ENCODE data around the gene ACE. TPM values are rescaled to one million over a fixed set of nuclear protein-coding genes. Genes with fewer than 3 reads are reported as not detected.

ACE gene
- total RNA-seq, 1 donor from 2014 or later: not detected

GRCh38 chr17:63505341-63505740 is 28.5 kb downstream of the ACE start:
- Mint-ChIP-seq H3K27ac (no peak overlapping the region), H3K36me3 (ENCODE audit: low read depth) (no peaks in the 10 kb centered on the region), H3K27me3 (ENCODE audit: low read depth) (peaks cover 20% of the 10 kb centered on the region), H3K4me3 (ENCODE audit: low read depth) (no peak overlapping the region), H3K4me1 (ENCODE audit: low read depth) (no peaks in the 10 kb centered on the region), H3K9me3 (peaks cover 18% of the 10 kb centered on the region)
- intact Hi-C loops (cut with micrococcal nuclease): no loop called here
- no peak for DNase-seq (ENCODE audit: low spot score)

DNA sequence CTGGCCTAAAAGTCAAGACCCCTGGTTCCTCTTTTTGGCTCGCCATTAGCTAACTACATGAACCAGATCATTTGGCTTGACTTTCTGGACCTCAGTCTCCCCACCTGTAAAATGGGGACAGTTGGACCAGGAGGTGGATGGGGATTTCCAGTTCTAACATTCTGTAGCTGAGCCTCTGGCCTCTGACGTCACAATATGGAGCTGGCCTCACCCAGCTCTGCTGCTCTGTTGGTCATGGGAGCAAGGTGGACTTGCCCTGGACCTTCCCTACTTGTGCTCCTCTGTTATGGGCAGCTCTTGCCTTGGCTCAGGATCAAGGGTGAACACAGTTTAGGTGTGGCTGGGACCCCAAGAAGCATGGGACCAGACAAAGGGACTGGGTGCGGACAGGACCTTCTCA is 29.8 kb downstream of the ACE start:
- H3K36me3 Mint-ChIP-seq (ENCODE audit: low read depth): no peaks in the 10 kb centered on the region
- DNase-seq (ENCODE audit: low spot score): no peak
- intact Hi-C loops (cut with micrococcal nuclease): no loop called here

GRCh38 chr17:63511331-63511730 is 34.5 kb downstream of the ACE start:
- peaks cover 6% of the 10 kb centered on the region for H3K27me3 Mint-ChIP-seq (ENCODE audit: low read depth)
- no peak overlapping the region for H3K27ac Mint-ChIP-seq
- H3K36me3 Mint-ChIP-seq (ENCODE audit: low read depth): no peaks in the 10 kb centered on the region
- intact Hi-C loops (cut with micrococcal nuclease): no loop called here
- H3K9me3 Mint-ChIP-seq: peaks cover 8% of the 10 kb centered on the region
- no peak for DNase-seq (ENCODE audit: low spot score)
- H3K4me1 Mint-ChIP-seq (ENCODE audit: low read depth): no peaks in the 10 kb centered on the region
- no peak overlapping the region for H3K4me3 Mint-ChIP-seq (ENCODE audit: low read depth)

More for the DNA sequence above, 29.8 kb downstream of the ACE start:
- Mint-ChIP-seq H3K4me1 (ENCODE audit: low read depth) (no peaks in the 10 kb centered on the region), H3K9me3 (peaks cover 18% of the 10 kb centered on the region), H3K27me3 (ENCODE audit: low read depth) (peaks cover 11% of the 10 kb centered on the region), H3K4me3 (ENCODE audit: low read depth) (no peak overlapping the region), H3K27ac (no peak overlapping the region)

DNA sequence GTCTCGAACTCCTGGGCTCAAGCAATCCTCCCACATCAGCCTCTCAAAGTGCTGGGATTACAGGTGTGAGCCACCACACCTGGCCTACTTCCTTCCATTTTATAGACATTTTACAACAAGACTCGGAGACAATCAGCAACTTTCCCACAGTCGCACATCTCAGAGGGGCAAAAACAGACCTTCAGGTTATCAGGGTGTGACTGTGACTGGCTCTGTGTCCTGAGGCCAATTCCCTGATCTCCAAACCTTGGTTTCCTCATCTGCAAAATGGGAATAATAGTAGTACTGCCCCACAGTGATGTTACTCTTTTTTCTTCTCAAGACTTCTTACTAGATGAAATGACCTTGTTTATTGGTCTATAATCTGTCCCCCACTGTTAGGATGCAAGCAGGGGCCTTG is 35.5 kb downstream of the ACE start:
- Mint-ChIP-seq H3K36me3 (ENCODE audit: low read depth) (no peaks in the 10 kb centered on the region), H3K4me3 (ENCODE audit: low read depth) (no peak overlapping the region), H3K27me3 (ENCODE audit: low read depth) (peaks cover 9% of the 10 kb centered on the region), H3K9me3 (peaks cover under 1% of the 10 kb centered on the region), H3K4me1 (ENCODE audit: low read depth) (peaks cover 7% of the 10 kb centered on the region), H3K27ac (no peak overlapping the region)
- no peak for DNase-seq (ENCODE audit: low spot score)
- intact Hi-C loops (cut with micrococcal nuclease): no loop called here

DNA sequence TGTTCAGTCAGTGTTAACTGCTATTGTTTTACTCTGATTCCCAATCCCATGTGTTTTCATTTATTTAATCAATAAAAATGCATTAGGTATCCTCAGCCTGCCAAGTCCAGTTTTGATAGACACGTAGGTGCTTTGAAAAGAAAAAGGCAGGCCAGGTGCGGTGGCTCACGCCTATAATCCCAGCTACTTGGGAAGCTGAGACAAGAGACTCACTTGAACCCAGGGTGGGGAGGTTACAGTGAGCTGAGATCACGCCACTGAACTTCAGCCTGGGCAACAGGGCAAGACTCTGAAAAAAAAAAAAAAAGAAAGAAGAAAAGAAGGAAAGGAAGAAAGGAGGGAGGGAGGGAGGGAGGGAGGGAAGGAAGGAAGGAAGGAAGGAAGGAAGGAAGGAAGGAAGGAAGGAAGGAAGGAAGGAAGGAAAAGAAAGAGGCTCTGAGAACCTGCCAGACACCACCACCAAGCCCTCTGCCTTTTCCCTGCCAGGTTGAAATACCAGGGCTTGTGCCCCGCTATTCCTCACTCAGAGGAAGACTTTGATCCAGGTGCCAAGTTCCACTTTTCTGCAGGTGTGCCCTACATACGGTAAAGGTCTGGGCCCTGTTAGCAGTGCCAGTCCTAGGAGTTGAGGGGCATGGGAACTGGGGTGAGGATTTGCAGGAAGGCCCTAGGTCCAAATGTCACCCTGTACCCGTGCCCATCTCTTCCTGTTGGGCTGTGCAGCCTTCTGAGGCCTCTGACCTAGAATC is 36.2 kb downstream of the ACE start:
- no peak overlapping the region for H3K27ac Mint-ChIP-seq
- H3K9me3 Mint-ChIP-seq: no peaks in the 10 kb centered on the region
- no peak overlapping the region for H3K4me3 Mint-ChIP-seq (ENCODE audit: low read depth)
- peaks cover 8% of the 10 kb centered on the region for H3K4me1 Mint-ChIP-seq (ENCODE audit: low read depth)
- H3K27me3 Mint-ChIP-seq (ENCODE audit: low read depth): peaks cover 9% of the 10 kb centered on the region
- no peaks in the 10 kb centered on the region for H3K36me3 Mint-ChIP-seq (ENCODE audit: low read depth)
- DNase-seq (ENCODE audit: low spot score): no peak
- intact Hi-C loops (cut with micrococcal nuclease): no loop called here

DNA sequence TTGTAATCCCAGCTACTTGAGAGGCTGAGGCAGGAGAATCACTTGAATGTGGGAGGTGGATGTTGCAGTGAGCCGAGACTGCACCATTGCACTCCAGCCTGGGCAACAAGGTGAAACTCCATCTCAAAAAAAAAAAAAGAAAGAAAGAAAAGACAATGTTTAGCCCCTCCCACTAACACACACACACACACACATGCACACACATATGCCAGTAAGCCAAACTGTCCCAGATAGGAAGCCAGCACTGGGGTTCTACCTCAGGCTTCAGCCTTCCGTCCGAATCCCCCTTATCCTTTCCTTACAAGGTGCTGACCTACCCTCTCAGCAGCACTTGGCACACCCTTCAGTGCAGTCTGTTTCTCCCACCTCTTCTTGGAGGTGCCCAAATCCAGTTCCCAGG is 37.6 kb downstream of the ACE start:
- Mint-ChIP-seq H3K4me3 (ENCODE audit: low read depth) (no peak overlapping the region), H3K4me1 (ENCODE audit: low read depth) (peaks cover 8% of the 10 kb centered on the region), H3K27me3 (ENCODE audit: low read depth) (peaks cover 9% of the 10 kb centered on the region)

DNA sequence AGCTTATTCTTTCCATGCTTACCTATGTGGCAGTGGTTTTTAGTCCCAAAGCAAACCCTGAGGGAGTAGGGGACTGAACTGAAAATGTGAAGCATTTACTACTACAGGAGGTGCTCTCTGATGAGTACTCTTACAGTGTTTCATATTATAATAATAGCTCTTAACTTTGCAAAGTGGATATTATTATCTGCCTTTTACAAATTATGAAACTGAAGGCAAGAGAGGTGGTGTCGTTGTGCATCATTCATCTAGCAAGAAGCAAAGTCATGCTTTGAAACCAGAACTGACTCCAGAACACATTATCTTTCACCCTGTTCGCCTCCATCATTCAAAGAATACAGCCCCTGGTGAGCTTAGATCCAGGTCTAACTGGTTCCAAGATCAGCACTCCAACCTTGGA is 38.1 kb downstream of the ACE start:
- Mint-ChIP-seq H3K9me3 (no peaks in the 10 kb centered on the region), H3K27ac (no peak overlapping the region), H3K4me3 (ENCODE audit: low read depth) (no peak overlapping the region), H3K4me1 (ENCODE audit: low read depth) (peaks cover 8% of the 10 kb centered on the region), H3K27me3 (ENCODE audit: low read depth) (peaks cover 9% of the 10 kb centered on the region), H3K36me3 (ENCODE audit: low read depth) (no peaks in the 10 kb centered on the region)
- intact Hi-C loops (cut with micrococcal nuclease): no loop called here
- no peak for DNase-seq (ENCODE audit: low spot score)

More for the DNA sequence above, 37.6 kb downstream of the ACE start:
- H3K36me3 Mint-ChIP-seq (ENCODE audit: low read depth): no peaks in the 10 kb centered on the region
- H3K9me3 Mint-ChIP-seq: no peaks in the 10 kb centered on the region
- no peak overlapping the region for H3K27ac Mint-ChIP-seq
- DNase-seq (ENCODE audit: low spot score): no peak
- intact Hi-C loops (cut with micrococcal nuclease): no loop called here

DNA sequence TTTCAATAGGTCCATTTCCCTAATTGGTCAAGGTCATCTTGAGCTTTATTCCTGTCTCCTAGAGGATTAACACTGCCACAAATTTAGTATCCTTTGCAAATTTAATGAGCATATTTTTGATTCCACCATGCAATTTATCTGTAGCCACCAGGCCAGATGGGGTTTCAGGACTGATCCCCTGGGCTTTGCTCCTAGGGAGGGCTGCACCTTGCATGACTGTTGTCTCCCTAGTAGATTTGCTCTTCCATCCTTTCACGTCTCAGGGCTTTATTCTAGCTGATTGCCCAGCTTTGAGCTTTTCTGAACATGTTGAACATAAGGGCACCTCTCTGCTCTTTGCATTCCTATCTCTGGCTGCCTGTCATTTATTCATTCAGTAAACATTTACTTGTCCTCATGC is 38.6 kb downstream of the ACE start:
- H3K4me1 Mint-ChIP-seq (ENCODE audit: low read depth): peaks cover 8% of the 10 kb centered on the region
- peaks cover 9% of the 10 kb centered on the region for H3K27me3 Mint-ChIP-seq (ENCODE audit: low read depth)
- no peak overlapping the region for H3K4me3 Mint-ChIP-seq (ENCODE audit: low read depth)
- H3K36me3 Mint-ChIP-seq (ENCODE audit: low read depth): no peaks in the 10 kb centered on the region
- H3K27ac Mint-ChIP-seq: no peak overlapping the region
- DNase-seq (ENCODE audit: low spot score): no peak
- intact Hi-C loops (cut with micrococcal nuclease): no loop called here
- no peaks in the 10 kb centered on the region for H3K9me3 Mint-ChIP-seq

DNA sequence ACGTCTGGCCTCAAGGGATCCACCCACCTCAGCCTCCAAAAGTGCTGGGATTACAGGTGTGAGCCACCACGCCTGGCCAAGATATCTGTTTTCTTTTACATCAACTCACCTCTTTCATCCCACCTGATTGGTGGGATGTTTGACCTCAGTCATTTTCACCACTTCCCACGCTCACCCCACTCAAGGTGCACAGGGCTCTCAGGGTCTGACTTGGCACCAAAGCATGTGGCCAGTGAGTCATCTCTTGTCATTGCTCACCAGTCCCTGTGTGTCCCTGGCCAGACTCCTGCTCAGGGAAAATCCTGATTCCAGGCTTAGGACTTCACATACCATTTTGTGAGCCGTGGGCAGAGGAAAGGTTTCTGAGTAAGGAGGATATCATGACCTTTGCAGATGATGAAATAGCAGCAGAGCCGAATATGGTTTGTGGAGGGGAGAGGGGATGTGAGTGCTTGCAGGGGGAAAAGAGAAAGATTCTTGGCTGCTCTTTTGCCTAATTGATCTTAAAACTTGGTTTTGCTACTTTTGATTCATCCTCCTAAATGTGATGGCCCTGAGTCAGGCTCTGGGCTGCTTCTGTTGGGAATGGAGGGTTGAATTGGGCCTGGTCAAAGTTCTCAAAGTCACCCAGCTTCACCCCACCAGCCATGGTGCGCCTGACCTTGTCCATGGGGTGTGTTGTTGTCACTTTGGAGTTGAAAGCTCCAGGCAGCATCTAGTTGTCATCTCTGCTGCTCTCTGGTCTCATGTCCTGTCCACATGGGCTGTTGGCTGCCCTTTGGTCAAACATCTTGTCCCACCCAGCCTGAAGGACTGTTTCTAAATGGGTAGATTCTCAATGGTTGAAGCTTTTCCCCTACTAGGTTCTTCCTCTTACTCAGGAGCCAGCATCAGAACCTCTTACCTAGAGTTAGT is 40.3 kb downstream of the ACE start:
- no peaks in the 10 kb centered on the region for H3K9me3 Mint-ChIP-seq
- peaks cover 16% of the 10 kb centered on the region for H3K27me3 Mint-ChIP-seq (ENCODE audit: low read depth)
- H3K4me1 Mint-ChIP-seq (ENCODE audit: low read depth): peaks cover 8% of the 10 kb centered on the region
- DNase-seq (ENCODE audit: low spot score): no peak
- no peak overlapping the region for H3K4me3 Mint-ChIP-seq (ENCODE audit: low read depth)
- no peak overlapping the region for H3K27ac Mint-ChIP-seq
- intact Hi-C loops (cut with micrococcal nuclease): no loop called here
- no peaks in the 10 kb centered on the region for H3K36me3 Mint-ChIP-seq (ENCODE audit: low read depth)

DNA sequence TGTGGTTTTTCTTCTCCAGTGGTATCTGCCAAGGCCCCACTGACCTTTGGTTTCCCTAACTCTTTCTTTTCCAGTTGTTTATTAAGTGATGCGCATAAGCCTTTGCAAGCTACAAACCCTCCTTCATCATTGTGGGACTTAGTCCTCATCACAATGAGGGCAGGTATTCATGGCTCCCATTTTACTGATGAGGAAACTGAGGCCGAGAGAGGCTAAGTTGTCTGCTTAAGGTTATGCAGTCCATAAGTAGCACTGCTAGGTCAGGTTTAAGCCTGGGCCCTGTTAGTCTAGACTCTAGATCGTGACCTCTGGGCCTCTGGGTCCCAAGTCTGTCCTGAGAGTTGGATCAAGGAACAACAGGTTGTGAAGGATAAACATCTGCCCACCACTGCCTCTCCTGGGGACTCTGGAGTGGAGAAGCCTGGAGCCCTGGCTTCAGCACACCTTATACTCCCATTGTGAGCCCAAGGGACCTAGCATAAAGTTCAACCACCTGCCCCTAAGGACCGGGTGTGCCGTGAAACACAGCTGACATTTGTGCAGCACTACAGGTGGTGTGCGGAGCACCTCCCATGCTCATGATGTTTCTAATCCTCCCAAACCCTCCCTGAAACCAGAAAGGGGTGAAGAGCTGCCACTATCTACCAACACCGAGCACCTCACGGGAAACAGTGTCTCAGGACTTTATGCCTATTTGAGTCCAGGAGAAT is 41.1 kb downstream of the ACE start:
- no peak for DNase-seq (ENCODE audit: low spot score)
- no peak overlapping the region for H3K4me3 Mint-ChIP-seq (ENCODE audit: low read depth)
- H3K36me3 Mint-ChIP-seq (ENCODE audit: low read depth): no peaks in the 10 kb centered on the region
- peaks cover 14% of the 10 kb centered on the region for H3K27me3 Mint-ChIP-seq (ENCODE audit: low read depth)
- no peak overlapping the region for H3K27ac Mint-ChIP-seq
- intact Hi-C loops (cut with micrococcal nuclease): no loop called here
- peaks cover 8% of the 10 kb centered on the region for H3K4me1 Mint-ChIP-seq (ENCODE audit: low read depth)
- no peaks in the 10 kb centered on the region for H3K9me3 Mint-ChIP-seq

- Mint-ChIP-seq H3K27ac (no peak overlapping the region), H3K27me3 (ENCODE audit: low read depth) (peaks cover 22% of the 10 kb centered on the region)
Observed at GRCh38 chr17:63519116-63519881, 42.4 kb downstream of the ACE start.

More at GRCh38 chr17:63519116-63519881, 42.4 kb downstream of the ACE start:
- H3K36me3 Mint-ChIP-seq (ENCODE audit: low read depth): no peaks in the 10 kb centered on the region
- H3K4me1 Mint-ChIP-seq (ENCODE audit: low read depth): peaks cover 8% of the 10 kb centered on the region
- no peaks in the 10 kb centered on the region for H3K9me3 Mint-ChIP-seq
- H3K4me3 Mint-ChIP-seq (ENCODE audit: low read depth): no peak overlapping the region
- DNase-seq (ENCODE audit: low spot score): no peak
- intact Hi-C loops (cut with micrococcal nuclease): no loop called here

All from activated T-helper 2 cell treated with anti-CD3 and anti-CD28 coated beads, Interferon-gamma antibody, Interleukin-2, Interleukin-4, amounts not matched to agents 10 μg/mL and 5 μg/mL and 100 μg/mL, durations not matched to agents 14 hours and 24 hours and 36 hours (primary cell).